HepG2 (cell line): ENCODE measurements around the gene CRTC2. TPM values are rescaled to one million over a fixed set of nuclear protein-coding genes. Genes with fewer than 3 reads are reported as not detected.

ENCODE experiments used
- KDM5B ChIP-seq: sonication (generic); formaldehyde crosslinking; IDR thresholded peaks from 2 replicates; pipeline ENCODE4 v1.4.0; 2020; ENCODE audit warnings: missing genetic modification reagents, mild to moderate bottlenecking, borderline replicate concordance
- NONO ChIP-seq, 2 experiments: fragments of 450-650 bp in 1 of 2; sonication (generic) in 1 of 2; formaldehyde crosslinking in 1 of 2; IDR thresholded peaks in 1 of 2; conservative IDR thresholded peaks in 1 of 2; 2 replicates each; pipeline versions ENCODE4 v1.6.1 to v1.8.0; 2017 to 2022; ENCODE audit warnings: mild to moderate bottlenecking in 1 of 2, missing genetic modification reagents in 1 of 2, moderate library complexity in 1 of 2
- ZFP1 ChIP-seq: IDR thresholded peaks from 2 replicates; pipeline ENCODE4 v1.6.1; 2016
- polyA plus RNA-seq, 8 experiments: library from polyadenylated mRNA; depleted of rRNA in 3 of 8; stranded (reverse) in 7 of 8; unstranded in 1 of 8; fragments of >200 nt; fragmentation: Illumina TruSeq in 4 of 8; extraction: Trizol in 4 of 8; gene quantifications; 2 replicates each; pipeline versions ENCODE4 v1.2.1 to v1.2.3, GENCODE V29; 2011 to 2016; ENCODE audit warnings: low read depth in 4 of 8, missing spikeins in 1 of 8, mixed read lengths in 1 of 8; ENCODE audit not compliant: insufficient read depth in 1 of 8
- total RNA-seq, 5 experiments: library from RNA; depleted of rRNA; stranded (reverse); fragments of >200 nt; fragmentation: Illumina TruSeq; extraction: Trizol; gene quantifications; 2 replicates each; pipeline ENCODE4 v1.2.3, GENCODE V29; 2016; ENCODE audit warnings: low read depth in 1 of 5
- TF ChIP-seq, protein P1 (sequence below): sonication (generic); formaldehyde crosslinking; IDR thresholded peaks from 2 replicates; pipeline ENCODE4 v1.4.0; 2020; ENCODE audit warnings: missing genetic modification reagents
- TF ChIP-seq, protein P2 (sequence below): IDR thresholded peaks from 2 replicates; pipeline ENCODE4 v1.6.1; 2012; ENCODE audit warnings: low read depth, low read length, improper control_type of control experiment

CRTC2 gene
- total and polyA plus RNA-seq, 2 of the 13 experiments (the other 11 are each of a cell fraction or from before 2014, with no cell fraction given): 6.1 to 26.7 TPM

DNA sequence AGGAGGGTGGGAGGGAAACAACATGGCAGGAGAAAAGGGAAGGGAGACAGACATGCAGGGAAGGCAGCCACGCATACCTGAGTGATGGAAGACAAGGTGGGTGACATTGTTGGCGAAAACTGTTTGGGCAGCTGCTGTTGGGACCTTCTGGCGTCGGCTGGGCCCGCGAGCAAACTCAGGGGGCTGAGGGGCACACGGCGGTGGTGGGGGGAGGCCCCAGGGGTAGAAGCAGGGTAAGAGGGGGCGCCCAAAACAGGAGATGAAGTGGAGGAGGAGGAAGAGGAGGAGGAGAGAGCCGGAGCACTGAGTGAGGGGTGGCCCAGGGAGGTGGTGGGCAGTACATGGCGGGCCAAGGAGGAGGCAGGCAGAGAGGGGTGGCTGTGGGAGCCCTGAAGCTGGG lies 7.2 kb downstream of the CRTC2 start (continued):
- TF ChIP-seq, protein P1, sequence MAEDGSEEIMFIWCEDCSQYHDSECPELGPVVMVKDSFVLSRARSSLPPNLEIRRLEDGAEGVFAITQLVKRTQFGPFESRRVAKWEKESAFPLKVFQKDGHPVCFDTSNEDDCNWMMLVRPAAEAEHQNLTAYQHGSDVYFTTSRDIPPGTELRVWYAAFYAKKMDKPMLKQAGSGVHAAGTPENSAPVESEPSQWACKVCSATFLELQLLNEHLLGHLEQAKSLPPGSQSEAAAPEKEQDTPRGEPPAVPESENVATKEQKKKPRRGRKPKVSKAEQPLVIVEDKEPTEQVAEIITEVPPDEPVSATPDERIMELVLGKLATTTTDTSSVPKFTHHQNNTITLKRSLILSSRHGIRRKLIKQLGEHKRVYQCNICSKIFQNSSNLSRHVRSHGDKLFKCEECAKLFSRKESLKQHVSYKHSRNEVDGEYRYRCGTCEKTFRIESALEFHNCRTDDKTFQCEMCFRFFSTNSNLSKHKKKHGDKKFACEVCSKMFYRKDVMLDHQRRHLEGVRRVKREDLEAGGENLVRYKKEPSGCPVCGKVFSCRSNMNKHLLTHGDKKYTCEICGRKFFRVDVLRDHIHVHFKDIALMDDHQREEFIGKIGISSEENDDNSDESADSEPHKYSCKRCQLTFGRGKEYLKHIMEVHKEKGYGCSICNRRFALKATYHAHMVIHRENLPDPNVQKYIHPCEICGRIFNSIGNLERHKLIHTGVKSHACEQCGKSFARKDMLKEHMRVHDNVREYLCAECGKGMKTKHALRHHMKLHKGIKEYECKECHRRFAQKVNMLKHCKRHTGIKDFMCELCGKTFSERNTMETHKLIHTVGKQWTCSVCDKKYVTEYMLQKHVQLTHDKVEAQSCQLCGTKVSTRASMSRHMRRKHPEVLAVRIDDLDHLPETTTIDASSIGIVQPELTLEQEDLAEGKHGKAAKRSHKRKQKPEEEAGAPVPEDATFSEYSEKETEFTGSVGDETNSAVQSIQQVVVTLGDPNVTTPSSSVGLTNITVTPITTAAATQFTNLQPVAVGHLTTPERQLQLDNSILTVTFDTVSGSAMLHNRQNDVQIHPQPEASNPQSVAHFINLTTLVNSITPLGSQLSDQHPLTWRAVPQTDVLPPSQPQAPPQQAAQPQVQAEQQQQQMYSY (CRISPR knock-in tag): no peak
- no peak for TF ChIP-seq KDM5B (CRISPR knock-in tag)
- no peak for TF ChIP-seq ZFP1 (CRISPR knock-in tag)
- TF ChIP-seq NONO (IDR thresholded peaks at IDR 0.05): no peak
- TF ChIP-seq NONO (CRISPR knock-in tag; conservative IDR thresholded peaks at IDR 0.05): no peak
- TF ChIP-seq, protein P2, sequence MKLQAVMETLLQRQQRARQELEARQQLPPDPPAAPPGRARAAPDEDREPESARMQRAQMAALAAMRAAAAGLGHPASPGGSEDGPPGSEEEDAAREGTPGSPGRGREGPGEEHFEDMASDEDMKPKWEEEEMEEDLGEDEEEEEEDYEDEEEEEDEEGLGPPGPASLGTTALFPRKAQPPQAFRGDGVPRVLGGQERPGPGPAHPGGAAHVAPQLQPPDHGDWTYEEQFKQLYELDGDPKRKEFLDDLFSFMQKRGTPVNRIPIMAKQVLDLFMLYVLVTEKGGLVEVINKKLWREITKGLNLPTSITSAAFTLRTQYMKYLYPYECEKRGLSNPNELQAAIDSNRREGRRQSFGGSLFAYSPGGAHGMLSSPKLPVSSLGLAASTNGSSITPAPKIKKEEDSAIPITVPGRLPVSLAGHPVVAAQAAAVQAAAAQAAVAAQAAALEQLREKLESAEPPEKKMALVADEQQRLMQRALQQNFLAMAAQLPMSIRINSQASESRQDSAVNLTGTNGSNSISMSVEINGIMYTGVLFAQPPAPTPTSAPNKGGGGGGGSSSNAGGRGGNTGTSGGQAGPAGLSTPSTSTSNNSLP: no peak
